ENCODE data around the gene ARHGAP18. TPM values are rescaled to one million over a fixed set of nuclear protein-coding genes. Genes with fewer than 3 reads are reported as not detected.
"Not testable (repeated sequence)": the region's sequence is repeated elsewhere in the genome, so short reads cannot be mapped to it uniquely, and the experiment has no call there.

Gene ARHGAP18
- total RNA-seq, 1 experiment from 2014 or later = 2.4 TPM

DNA sequence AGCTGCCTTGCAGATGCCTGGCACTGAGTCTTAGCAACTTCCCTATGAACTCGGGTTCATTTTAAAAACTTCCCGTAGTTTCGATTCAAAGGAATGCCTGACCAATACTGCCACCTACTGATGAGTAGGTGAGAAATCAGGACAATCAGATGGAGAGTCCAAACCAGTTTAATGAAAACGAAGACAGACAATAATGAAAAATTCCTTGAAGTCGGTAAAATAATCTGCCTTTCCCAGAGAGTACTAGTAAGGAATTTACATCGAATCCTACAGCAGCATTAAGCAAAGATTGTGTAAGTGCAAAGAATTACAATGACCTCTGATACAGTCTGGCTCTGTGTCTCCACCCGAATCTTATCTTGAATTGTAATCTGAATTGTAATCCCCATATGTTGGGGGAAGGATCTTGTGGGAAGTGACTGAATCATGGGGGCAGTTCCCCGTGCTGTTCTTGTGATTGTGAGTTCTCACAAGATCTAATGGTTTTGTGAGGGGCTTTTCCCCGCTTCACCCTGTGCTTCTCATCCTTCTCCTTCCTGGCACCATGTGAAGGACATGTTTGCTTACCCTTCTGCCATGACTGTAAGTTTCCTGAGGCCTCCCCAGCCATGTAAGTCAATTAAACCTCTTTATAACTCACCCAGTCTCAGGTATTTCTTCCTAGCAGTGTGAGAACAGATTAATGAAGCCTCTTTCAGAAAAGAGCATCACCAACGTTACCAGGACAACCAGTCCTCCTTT is 134.4 kb downstream of the ARHGAP18 start:
- Mint-ChIP-seq H3K27me3 (ENCODE audit: low read depth) (0 out of 2 replicates have a peak, but pooled peaks cover under 1% of the 10 kb centered on the region), H3K36me3 (ENCODE audit: insufficient read depth in 1 of 3, low read depth in 3 of 3) (peaks cover 0 to 2% (median under 1%) of the 10 kb centered on the region in 3 experiments; a peak in 4 of 7 replicates), H3K4me3 (no peak overlapping the region), H3K9me3 (peaks cover 5 to 11% of the 10 kb centered on the region in 2 experiments; a peak in 4 of 5 replicates), H3K4me1 (0 out of 4 replicates have a peak, but pooled peaks cover 2 to 3% of the 10 kb centered on the region in 2 experiments), H3K27ac (no peak overlapping the region)
- no peak overlapping the region for H4K8ac ChIP-seq (replicated peaks; ENCODE audit: insufficient read length, low read depth, low read length)
- no peak overlapping the region for H3K56ac ChIP-seq (ENCODE audit: insufficient read length, low read depth, low read length)
- no peak overlapping the region for H2BK20ac ChIP-seq (ENCODE audit: low read depth, low read length, poor library complexity, severe bottlenecking)
- no peak overlapping the region for H2AFZ ChIP-seq (ENCODE audit: low read length)
- no peaks in the 10 kb centered on the region for H3K9me3 ChIP-seq (ENCODE audit: control insufficient read depth, low read depth, low read length)
- H3K4me2 ChIP-seq (ENCODE audit: insufficient read depth, insufficient read length, low read length) = no peak overlapping the region
- H3K4me1 ChIP-seq (ENCODE audit: insufficient read depth, low read length) = no peaks in the 10 kb centered on the region
- H3K4ac ChIP-seq (ENCODE audit: low read depth, low read length) = no peak overlapping the region
- DNase-seq = no peak
- peak; percentile 85 for TF ChIP-seq CTCF (conservative IDR thresholded peaks at IDR 0.05)
- H3K23me2 ChIP-seq (ENCODE audit: insufficient read length, low read depth, low read length, poor library complexity, severe bottlenecking) = no peaks in the 10 kb centered on the region
- H3K14ac ChIP-seq (ENCODE audit: insufficient read depth, low read length) = no peak overlapping the region
- H4K20me1 ChIP-seq (ENCODE audit: control insufficient read depth, insufficient read depth, insufficient read length) = no peaks in the 10 kb centered on the region
- H4K5ac ChIP-seq (ENCODE audit: insufficient read length, low read depth, low read length) = no peak overlapping the region
- WGBS (ENCODE audit: extremely low coverage, insufficient read length, low lambda C conversion rate) = no CpG with 5 or more reads among the region's 10 CpGs
- H2BK5ac ChIP-seq (ENCODE audit: insufficient read length, low read length) = no peak overlapping the region
- no peak overlapping the region for H2AK5ac ChIP-seq (ENCODE audit: insufficient read length, low read length)
- no peaks in the 10 kb centered on the region for H3K27me3 ChIP-seq (ENCODE audit: insufficient read depth, low read length)
- no peak overlapping the region for H3T11ph ChIP-seq (ENCODE audit: low read length)
- H3K18ac ChIP-seq (ENCODE audit: insufficient read length, low read depth, low read length) = no peak overlapping the region
- H3K79me1 ChIP-seq (ENCODE audit: insufficient read depth, low read depth, low read length, poor library complexity, severe bottlenecking) = no peaks in the 10 kb centered on the region
- no peak overlapping the region for H3K9ac ChIP-seq (ENCODE audit: extremely low read depth, insufficient read length, low read length)
- no peak overlapping the region for H2BK12ac ChIP-seq (ENCODE audit: insufficient read length, low read depth, low read length)
- H3K23ac ChIP-seq (ENCODE audit: insufficient read length, low read depth, low read length) = no peak overlapping the region
- H3K27ac ChIP-seq (ENCODE audit: insufficient read length, low read depth, low read length) = no peak overlapping the region
- H2BK15ac ChIP-seq (ENCODE audit: low read depth, low read length) = no peak overlapping the region
- no peak overlapping the region for H2BK120ac ChIP-seq (ENCODE audit: low read depth, low read length, poor library complexity, severe bottlenecking)
- H3K79me2 ChIP-seq (ENCODE audit: insufficient read depth, low read length) = no peaks in the 10 kb centered on the region
- H4K91ac ChIP-seq (ENCODE audit: insufficient read length, low read depth, low read length) = no peak overlapping the region

- H3K79me1 ChIP-seq (ENCODE audit: insufficient read depth, low read depth, low read length, poor library complexity, severe bottlenecking); H3K27ac ChIP-seq (ENCODE audit: insufficient read length, low read depth, low read length); H4K91ac ChIP-seq (ENCODE audit: insufficient read length, low read depth, low read length); H2AFZ ChIP-seq (ENCODE audit: low read length); H3K36me3 Mint-ChIP-seq (ENCODE audit: insufficient read depth in 1 of 3, low read depth in 3 of 3); H3K27me3 ChIP-seq (ENCODE audit: insufficient read depth, low read length); H3K27me3 Mint-ChIP-seq (ENCODE audit: low read depth); H3K4me3 Mint-ChIP-seq; H3K56ac ChIP-seq (ENCODE audit: insufficient read length, low read depth, low read length); H3K23ac ChIP-seq (ENCODE audit: insufficient read length, low read depth, low read length); H4K8ac ChIP-seq (replicated peaks; ENCODE audit: insufficient read length, low read depth, low read length); H3K4me2 ChIP-seq (ENCODE audit: insufficient read depth, insufficient read length, low read length); H3K79me2 ChIP-seq (ENCODE audit: insufficient read depth, low read length); H2BK5ac ChIP-seq (ENCODE audit: insufficient read length, low read length); H4K20me1 ChIP-seq (ENCODE audit: control insufficient read depth, insufficient read depth, insufficient read length); H2AK5ac ChIP-seq (ENCODE audit: insufficient read length, low read length); H2BK120ac ChIP-seq (ENCODE audit: low read depth, low read length, poor library complexity, severe bottlenecking); H3K14ac ChIP-seq (ENCODE audit: insufficient read depth, low read length); H3K4ac ChIP-seq (ENCODE audit: low read depth, low read length); H3K18ac ChIP-seq (ENCODE audit: insufficient read length, low read depth, low read length); H3K9me3 ChIP-seq (ENCODE audit: control insufficient read depth, low read depth, low read length); H2BK15ac ChIP-seq (ENCODE audit: low read depth, low read length); H2BK20ac ChIP-seq (ENCODE audit: low read depth, low read length, poor library complexity, severe bottlenecking); H3T11ph ChIP-seq (ENCODE audit: low read length); DNase-seq; H4K5ac ChIP-seq (ENCODE audit: insufficient read length, low read depth, low read length); H3K27ac Mint-ChIP-seq; H3K23me2 ChIP-seq (ENCODE audit: insufficient read length, low read depth, low read length, poor library complexity, severe bottlenecking); H2BK12ac ChIP-seq (ENCODE audit: insufficient read length, low read depth, low read length); H3K4me1 Mint-ChIP-seq; H3K4me1 ChIP-seq (ENCODE audit: insufficient read depth, low read length); H3K9ac ChIP-seq (ENCODE audit: extremely low read depth, insufficient read length, low read length): not testable (repeated sequence)
- H3K9me3 Mint-ChIP-seq = peaks cover 10 to 11% of the 10 kb centered on the region in 2 experiments; a peak in 4 of 5 replicates
- WGBS (ENCODE audit: extremely low coverage, insufficient read length, low lambda C conversion rate) = no CpG with 5 or more reads among the region's 5 CpGs
These were observed 135.4 kb downstream of the ARHGAP18 start for GRCh38 chr6:129574605-129575004.
